ENCODE results near the gene KRT2.

The KRT2 gene

DNA sequence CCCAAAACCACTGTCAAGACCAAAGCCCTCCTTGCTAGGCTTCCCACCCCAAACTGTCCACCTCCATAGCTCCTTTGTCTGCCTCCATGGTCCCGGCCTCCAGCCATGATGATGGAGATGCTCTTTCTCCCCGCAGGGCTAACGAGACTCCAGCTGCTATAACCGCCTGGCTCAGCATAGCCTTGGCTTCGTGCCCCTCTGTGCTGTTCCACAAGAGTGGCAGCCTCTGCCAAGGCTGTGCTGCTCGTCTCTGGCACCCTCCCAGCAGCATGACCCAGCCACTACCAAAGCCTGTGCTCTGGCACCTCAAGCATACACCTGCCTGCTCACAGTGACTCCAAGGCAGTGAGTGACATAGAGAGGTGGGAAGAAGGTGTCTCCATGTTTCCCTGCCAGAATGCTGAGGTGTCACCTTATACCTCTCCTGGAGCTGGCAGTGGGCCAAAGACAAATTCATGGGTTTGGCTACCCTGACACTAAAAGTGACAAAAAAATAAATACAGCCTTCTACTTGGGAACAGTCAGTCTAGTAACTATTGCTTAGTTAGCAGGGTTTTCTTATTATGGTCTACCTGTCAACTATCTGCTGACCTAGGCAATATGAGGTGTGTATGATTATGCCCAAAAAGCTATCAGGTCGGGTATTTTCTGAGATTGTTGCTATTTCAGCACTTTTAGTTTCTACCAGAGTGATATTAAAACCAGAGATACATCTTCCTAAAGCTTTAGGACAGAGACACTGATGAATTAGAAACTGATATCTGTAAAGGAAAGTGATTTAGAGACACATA lies 17.6 kb downstream of the KRT2 start:
- Histone ChIP-seq H3K27ac (ENCODE audit: low read depth in 2 of 2, low read length in 2 of 2) (no peak overlapping the region), H3K4me1 (ENCODE audit: control insufficient read depth in 2 of 2, insufficient read depth in 2 of 2, low read length in 2 of 2) (no peaks in the 10 kb centered on the region), H3K9me3 (ENCODE audit: control insufficient read depth in 2 of 2, low read length in 2 of 2) (no peaks in the 10 kb centered on the region), H3K27me3 (ENCODE audit: control insufficient read depth in 2 of 2, insufficient read depth in 2 of 2, low read length in 2 of 2) (peaks cover 0 to 4% of the 10 kb centered on the region in 2 donors), H3K9ac (ENCODE audit: low read depth in 1 of 2, low read length in 2 of 2) (no peak overlapping the region), H3K36me3 (ENCODE audit: control insufficient read depth in 2 of 2, insufficient read depth in 2 of 2, low read length in 2 of 2) (no peaks in the 10 kb centered on the region), H3K4me3 (ENCODE audit: low read length in 2 of 2) (no peak overlapping the region)

DNA sequence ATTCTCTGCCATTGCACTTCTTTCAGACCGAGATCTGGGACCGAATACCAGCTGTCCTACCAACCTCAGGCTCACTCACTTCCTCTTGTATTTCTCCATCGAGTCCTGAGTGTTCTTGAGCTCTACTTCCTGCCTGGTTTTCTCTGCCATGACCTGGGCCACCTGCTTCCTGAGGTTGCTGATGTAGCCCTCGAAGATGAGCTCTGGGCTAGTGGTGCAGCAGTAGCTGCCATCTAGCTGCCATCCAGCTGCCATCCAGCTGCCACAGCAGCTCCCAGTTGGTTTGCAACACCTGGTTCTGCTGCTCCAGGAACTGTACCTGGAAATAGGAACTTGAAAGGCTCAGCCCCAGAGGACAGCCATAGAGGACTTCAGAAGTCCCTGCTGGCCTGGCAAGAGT lies 18.6 kb downstream of the KRT2 start:
- Histone ChIP-seq H3K4me1 (ENCODE audit: control insufficient read depth in 2 of 2, insufficient read depth in 2 of 2, low read length in 2 of 2) (no peaks in the 10 kb centered on the region), H3K4me3 (ENCODE audit: low read length in 2 of 2) (no peak overlapping the region), H3K27me3 (ENCODE audit: control insufficient read depth in 2 of 2, insufficient read depth in 2 of 2, low read length in 2 of 2) (peaks cover 0 to 4% of the 10 kb centered on the region in 2 donors), H3K9ac (ENCODE audit: low read depth in 1 of 2, low read length in 2 of 2) (no peak overlapping the region), H3K9me3 (ENCODE audit: control insufficient read depth in 2 of 2, low read length in 2 of 2) (no peaks in the 10 kb centered on the region), H3K36me3 (ENCODE audit: control insufficient read depth in 2 of 2, insufficient read depth in 2 of 2, low read length in 2 of 2) (no peaks in the 10 kb centered on the region), H3K27ac (ENCODE audit: low read depth in 2 of 2, low read length in 2 of 2) (no peak overlapping the region)

DNA sequence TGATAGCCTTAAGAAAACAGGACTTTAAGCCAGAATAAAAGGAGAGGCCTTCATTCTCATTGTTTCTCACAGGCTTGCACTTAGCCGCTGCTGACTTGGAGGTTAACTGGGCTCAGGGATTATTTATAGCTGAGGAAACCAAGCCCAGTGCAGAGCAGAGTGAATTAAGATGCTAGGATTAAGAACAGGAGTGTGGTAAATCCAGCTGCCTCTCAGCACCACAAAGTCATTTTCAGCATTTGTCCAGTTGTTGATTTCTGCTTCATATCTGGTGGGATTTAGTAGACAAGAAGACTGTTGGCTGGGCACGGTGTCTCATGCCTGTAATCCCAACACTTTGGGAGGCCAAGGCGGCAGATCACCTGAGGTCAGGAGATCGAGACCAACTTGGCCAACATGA lies 19.4 kb downstream of the KRT2 start:
- no peaks in the 10 kb centered on the region for H3K9me3 ChIP-seq (ENCODE audit: control insufficient read depth in 2 of 2, low read length in 2 of 2)
- H3K4me3 ChIP-seq (ENCODE audit: low read length in 2 of 2): no peak overlapping the region
- H3K27ac ChIP-seq (ENCODE audit: low read depth in 2 of 2, low read length in 2 of 2): no peak overlapping the region
- no peaks in the 10 kb centered on the region for H3K4me1 ChIP-seq (ENCODE audit: control insufficient read depth in 2 of 2, insufficient read depth in 2 of 2, low read length in 2 of 2)
- no peak overlapping the region for H3K9ac ChIP-seq (ENCODE audit: low read depth in 1 of 2, low read length in 2 of 2)
- peaks cover 0 to 4% of the 10 kb centered on the region in 2 donors for H3K27me3 ChIP-seq (ENCODE audit: control insufficient read depth in 2 of 2, insufficient read depth in 2 of 2, low read length in 2 of 2)
- H3K36me3 ChIP-seq (ENCODE audit: control insufficient read depth in 2 of 2, insufficient read depth in 2 of 2, low read length in 2 of 2): no peaks in the 10 kb centered on the region

DNA sequence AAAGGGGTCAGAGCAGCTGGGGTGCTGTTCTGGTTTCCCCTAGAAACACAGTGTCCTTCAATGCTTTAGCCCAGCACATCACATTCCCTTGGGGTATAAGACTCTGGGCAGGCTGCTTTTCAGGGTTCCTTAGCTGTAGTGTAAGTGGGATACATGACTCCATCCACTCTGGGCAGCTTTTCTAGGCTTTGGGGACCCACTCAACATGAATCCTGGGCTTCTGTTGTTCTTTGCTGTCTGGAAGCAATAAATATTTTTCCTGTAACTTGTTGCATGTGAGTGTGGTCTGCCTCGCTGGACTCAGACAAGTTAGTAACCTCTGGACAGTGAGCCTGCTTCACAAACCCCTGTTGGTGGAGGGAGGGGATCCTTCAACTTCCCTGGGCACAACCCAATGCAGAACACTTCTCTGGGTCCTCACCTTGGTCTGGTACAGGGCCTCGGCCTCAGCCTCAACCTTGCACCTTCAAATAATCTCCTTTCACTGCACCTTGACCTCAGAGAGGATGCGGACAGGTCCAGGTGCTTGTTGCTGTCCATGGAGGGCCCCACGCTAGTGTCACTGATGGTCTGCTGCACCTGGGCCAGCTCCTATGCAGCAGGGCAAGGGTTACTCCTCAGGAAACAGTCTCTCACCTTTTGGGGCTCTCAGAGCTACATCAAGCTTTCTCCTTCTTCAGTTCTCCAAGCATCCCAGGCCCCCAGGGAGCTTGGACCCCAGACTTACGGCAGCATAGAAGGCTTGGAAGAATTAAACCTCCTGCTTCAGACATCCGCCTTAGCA lies 20.1 kb downstream of the KRT2 start:
- H3K27me3 ChIP-seq (ENCODE audit: control insufficient read depth in 2 of 2, insufficient read depth in 2 of 2, low read length in 2 of 2): peaks cover 0 to 4% of the 10 kb centered on the region in 2 donors
- H3K4me1 ChIP-seq (ENCODE audit: control insufficient read depth in 2 of 2, insufficient read depth in 2 of 2, low read length in 2 of 2): no peaks in the 10 kb centered on the region
- no peak overlapping the region for H3K27ac ChIP-seq (ENCODE audit: low read depth in 2 of 2, low read length in 2 of 2)
- no peaks in the 10 kb centered on the region for H3K36me3 ChIP-seq (ENCODE audit: control insufficient read depth in 2 of 2, insufficient read depth in 2 of 2, low read length in 2 of 2)
- H3K9me3 ChIP-seq (ENCODE audit: control insufficient read depth in 2 of 2, low read length in 2 of 2): no peaks in the 10 kb centered on the region
- H3K4me3 ChIP-seq (ENCODE audit: low read length in 2 of 2): no peak overlapping the region
- no peak overlapping the region for H3K9ac ChIP-seq (ENCODE audit: low read depth in 1 of 2, low read length in 2 of 2)

DNA sequence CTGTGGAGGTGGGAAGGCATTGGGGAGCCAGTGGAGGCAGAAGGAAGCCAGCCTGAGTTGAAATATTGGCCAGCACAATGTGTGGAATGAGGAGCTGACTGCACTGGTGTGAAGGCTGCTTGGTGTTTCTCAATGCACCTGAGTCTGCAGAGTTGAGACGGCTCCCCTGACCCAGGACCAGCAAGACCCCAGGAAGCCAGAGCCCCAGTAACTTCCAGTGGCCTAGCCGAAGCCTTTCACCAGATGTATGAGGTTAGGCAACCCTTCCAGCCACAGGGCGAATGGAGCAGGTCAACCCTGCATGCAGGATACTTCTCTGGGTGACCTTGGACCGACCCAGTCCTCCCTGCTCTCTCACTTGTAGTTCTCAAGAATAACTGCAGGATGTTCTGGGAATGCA lies 20.7 kb downstream of the KRT2 start:
- no peak overlapping the region for H3K4me3 ChIP-seq (ENCODE audit: low read length in 2 of 2)
- peaks cover 3 to 4% of the 10 kb centered on the region in 2 donors for H3K27me3 ChIP-seq (ENCODE audit: control insufficient read depth in 2 of 2, insufficient read depth in 2 of 2, low read length in 2 of 2)
- H3K9me3 ChIP-seq (ENCODE audit: control insufficient read depth in 2 of 2, low read length in 2 of 2): no peaks in the 10 kb centered on the region
- no peaks in the 10 kb centered on the region for H3K4me1 ChIP-seq (ENCODE audit: control insufficient read depth in 2 of 2, insufficient read depth in 2 of 2, low read length in 2 of 2)
- no peak overlapping the region for H3K27ac ChIP-seq (ENCODE audit: low read depth in 2 of 2, low read length in 2 of 2)
- H3K36me3 ChIP-seq (ENCODE audit: control insufficient read depth in 2 of 2, insufficient read depth in 2 of 2, low read length in 2 of 2): no peaks in the 10 kb centered on the region
- H3K9ac ChIP-seq (ENCODE audit: low read depth in 1 of 2, low read length in 2 of 2): no peak overlapping the region

DNA sequence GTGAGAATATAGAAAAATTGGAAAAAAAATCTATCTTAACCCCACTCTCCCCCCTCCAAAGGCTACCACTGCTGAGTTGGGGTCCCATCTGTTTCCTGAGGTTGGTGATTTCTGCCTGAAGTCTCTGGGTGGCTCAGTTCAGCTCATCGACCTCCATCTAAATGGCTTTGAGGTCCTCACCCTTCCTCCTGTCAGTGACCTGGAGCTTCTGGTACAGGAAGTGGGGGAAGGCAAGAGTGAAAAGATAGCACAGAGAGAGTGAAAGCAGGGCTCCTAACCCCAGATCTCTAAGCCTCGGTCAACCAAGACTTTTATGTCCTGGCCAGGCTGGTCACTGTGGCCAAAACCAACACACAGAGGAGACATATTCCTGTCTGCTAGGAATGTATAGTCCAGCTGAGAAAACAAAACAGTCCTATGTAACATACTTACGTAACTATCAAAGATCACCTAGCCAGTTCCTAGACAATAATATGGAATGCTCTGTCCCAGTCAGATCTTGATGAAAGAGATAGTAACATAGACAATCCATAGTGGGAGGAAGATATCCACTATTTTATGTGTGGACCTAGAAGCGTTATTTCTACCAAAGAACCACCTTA lies 21.3 kb downstream of the KRT2 start:
- Histone ChIP-seq H3K9me3 (ENCODE audit: control insufficient read depth in 2 of 2, low read length in 2 of 2) (no peaks in the 10 kb centered on the region), H3K9ac (ENCODE audit: low read depth in 1 of 2, low read length in 2 of 2) (no peak overlapping the region), H3K4me3 (ENCODE audit: low read length in 2 of 2) (no peak overlapping the region), H3K4me1 (ENCODE audit: control insufficient read depth in 2 of 2, insufficient read depth in 2 of 2, low read length in 2 of 2) (no peaks in the 10 kb centered on the region), H3K36me3 (ENCODE audit: control insufficient read depth in 2 of 2, insufficient read depth in 2 of 2, low read length in 2 of 2) (no peaks in the 10 kb centered on the region), H3K27me3 (ENCODE audit: control insufficient read depth in 2 of 2, insufficient read depth in 2 of 2, low read length in 2 of 2) (peaks cover 3 to 4% of the 10 kb centered on the region in 2 donors), H3K27ac (ENCODE audit: low read depth in 2 of 2, low read length in 2 of 2) (no peak overlapping the region)

DNA sequence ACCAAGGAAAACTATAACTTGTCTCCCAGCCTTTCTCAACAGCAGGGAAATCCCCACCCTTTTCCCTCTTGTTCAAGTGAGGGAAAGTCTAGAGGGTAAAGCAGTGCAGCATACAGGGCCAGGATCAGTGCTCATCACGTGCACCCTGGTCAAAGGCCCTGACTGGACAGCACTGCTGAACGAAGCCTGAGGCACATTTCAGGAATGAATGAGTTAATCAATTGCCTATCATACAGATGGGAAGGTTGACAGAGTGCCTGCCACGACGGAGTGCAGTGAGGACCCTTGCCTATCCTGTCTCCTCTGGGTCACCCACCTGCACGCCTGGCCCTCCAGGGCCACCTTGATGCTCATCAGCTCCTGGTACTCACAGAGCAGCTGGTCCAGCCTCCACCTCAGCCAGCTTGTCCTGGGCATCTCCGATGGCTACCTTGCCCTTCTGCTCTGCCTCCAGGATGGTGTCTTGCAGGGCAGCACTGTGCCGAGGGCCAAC lies 22.0 kb downstream of the KRT2 start:
- H3K4me1 ChIP-seq (ENCODE audit: control insufficient read depth in 2 of 2, insufficient read depth in 2 of 2, low read length in 2 of 2): no peaks in the 10 kb centered on the region
- H3K4me3 ChIP-seq (ENCODE audit: low read length in 2 of 2): no peak overlapping the region
- no peaks in the 10 kb centered on the region for H3K9me3 ChIP-seq (ENCODE audit: control insufficient read depth in 2 of 2, low read length in 2 of 2)
- peaks cover 3 to 4% of the 10 kb centered on the region in 2 donors for H3K27me3 ChIP-seq (ENCODE audit: control insufficient read depth in 2 of 2, insufficient read depth in 2 of 2, low read length in 2 of 2)
- no peak overlapping the region for H3K9ac ChIP-seq (ENCODE audit: low read depth in 1 of 2, low read length in 2 of 2)
- H3K27ac ChIP-seq (ENCODE audit: low read depth in 2 of 2, low read length in 2 of 2): no peak overlapping the region
- H3K36me3 ChIP-seq (ENCODE audit: control insufficient read depth in 2 of 2, insufficient read depth in 2 of 2, low read length in 2 of 2): no peaks in the 10 kb centered on the region

DNA sequence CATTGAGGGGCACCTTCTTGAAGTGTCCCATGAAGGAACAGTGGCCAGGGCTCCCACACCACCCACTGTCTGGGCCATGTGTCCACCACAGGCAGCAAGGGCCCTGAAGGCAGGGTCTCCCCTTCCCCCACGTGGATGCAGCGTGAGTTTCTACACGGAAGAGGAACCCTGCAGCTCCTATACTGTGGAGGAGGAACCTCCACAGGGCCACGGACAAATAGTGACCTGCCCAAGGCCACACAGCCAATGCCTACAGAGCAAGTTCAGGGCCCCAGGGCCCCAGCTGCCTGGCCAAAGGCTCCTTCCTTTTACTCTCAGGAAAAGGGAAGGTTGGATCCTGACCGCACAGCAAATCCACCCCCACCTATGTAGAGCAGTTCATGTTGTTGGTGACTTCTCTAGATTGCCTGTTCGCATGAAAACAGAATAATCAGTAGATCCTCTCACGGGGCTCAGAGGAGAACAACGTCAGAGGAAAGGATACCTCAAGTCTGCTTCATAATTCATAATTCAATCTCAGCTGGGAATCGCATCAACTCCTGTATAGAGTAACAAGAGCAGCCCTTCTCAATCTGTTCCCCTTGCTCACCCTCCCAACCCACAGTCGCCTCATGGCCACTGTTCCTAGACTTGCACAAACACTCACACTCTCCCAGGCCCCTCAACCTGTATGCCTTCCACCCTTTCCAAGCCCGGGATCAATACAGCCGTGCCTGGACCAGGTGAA lies 22.6 kb downstream of the KRT2 start:
- H3K36me3 ChIP-seq (ENCODE audit: control insufficient read depth in 2 of 2, insufficient read depth in 2 of 2, low read length in 2 of 2): no peaks in the 10 kb centered on the region
- no peak overlapping the region for H3K4me3 ChIP-seq (ENCODE audit: low read length in 2 of 2)
- no peaks in the 10 kb centered on the region for H3K9me3 ChIP-seq (ENCODE audit: control insufficient read depth in 2 of 2, low read length in 2 of 2)
- no peak overlapping the region for H3K27ac ChIP-seq (ENCODE audit: low read depth in 2 of 2, low read length in 2 of 2)
- no peaks in the 10 kb centered on the region for H3K4me1 ChIP-seq (ENCODE audit: control insufficient read depth in 2 of 2, insufficient read depth in 2 of 2, low read length in 2 of 2)
- H3K27me3 ChIP-seq (ENCODE audit: control insufficient read depth in 2 of 2, insufficient read depth in 2 of 2, low read length in 2 of 2): peaks cover 3 to 4% of the 10 kb centered on the region in 2 donors
- no peak overlapping the region for H3K9ac ChIP-seq (ENCODE audit: low read depth in 1 of 2, low read length in 2 of 2)

DNA sequence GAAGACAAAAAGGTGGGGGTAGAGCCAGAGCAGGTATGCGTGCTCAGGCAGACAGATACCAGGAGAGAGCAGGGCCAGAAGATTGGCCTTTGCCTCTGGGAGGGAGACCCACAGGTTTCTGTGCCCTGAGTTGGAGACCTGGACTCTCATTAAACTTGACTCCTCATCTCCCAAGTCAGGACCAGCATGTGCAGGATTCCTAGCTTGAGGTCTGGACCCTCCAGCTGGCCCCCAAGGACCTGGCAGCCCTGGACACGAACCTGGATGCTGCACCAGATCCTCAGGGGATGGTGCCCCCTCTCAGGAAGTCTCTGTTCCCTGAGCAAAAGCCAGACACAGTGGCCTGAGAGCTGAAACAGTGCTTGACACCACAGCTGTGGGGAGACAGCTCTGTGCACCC lies 23.2 kb downstream of the KRT2 start:
- H3K4me1 ChIP-seq (ENCODE audit: control insufficient read depth in 2 of 2, insufficient read depth in 2 of 2, low read length in 2 of 2): no peaks in the 10 kb centered on the region
- no peak overlapping the region for H3K4me3 ChIP-seq (ENCODE audit: low read length in 2 of 2)
- no peaks in the 10 kb centered on the region for H3K9me3 ChIP-seq (ENCODE audit: control insufficient read depth in 2 of 2, low read length in 2 of 2)
- H3K27me3 ChIP-seq (ENCODE audit: control insufficient read depth in 2 of 2, insufficient read depth in 2 of 2, low read length in 2 of 2): peaks cover 0 to 3% of the 10 kb centered on the region in 2 donors
- no peak overlapping the region for H3K9ac ChIP-seq (ENCODE audit: low read depth in 1 of 2, low read length in 2 of 2)
- H3K27ac ChIP-seq (ENCODE audit: low read depth in 2 of 2, low read length in 2 of 2): no peak overlapping the region
- no peaks in the 10 kb centered on the region for H3K36me3 ChIP-seq (ENCODE audit: control insufficient read depth in 2 of 2, insufficient read depth in 2 of 2, low read length in 2 of 2)

Data from mucosa of rectum (tissue), 2 donors.